AG04449 (cell line): ENCODE results near the gene DEFB127.
"Not testable (repeated sequence)": the region's sequence is repeated elsewhere in the genome, so short reads cannot be mapped to it uniquely, and the experiment has no call there.

Experiments used
- CTCF ChIA-PET: fragments of 350-600 bp; formaldehyde crosslinking; extraction: SDS; loops from one replicate; lab custom pipeline; 2021; ENCODE audit warnings: antibody characterized with exemption; lab: Yijun Ruan, JAX
- POLR2A ChIA-PET: fragments of 400-600, 350-600 bp; formaldehyde crosslinking; extraction: SDS; loops from one replicate; lab custom pipeline; 2020; ENCODE audit warnings: antibody characterized with exemption, inconsistent platforms; lab: Yijun Ruan, JAX
- DNase-seq: peaks from one replicate; pipeline ENCODE4 v3.0.0-alpha.2; 2010; ENCODE audit warnings: low read depth, low spot score
- H3K4me3 ChIP-seq: 2 replicates; pipeline ENCODE4 v1.5.1; 2011; ENCODE audit warnings: low read depth, mild to moderate bottlenecking, control low read depth, low read length
- CTCF ChIP-seq: IDR thresholded peaks from one replicate; pipeline ENCODE4 v1.5.1; 2011; ENCODE audit warnings: mild to moderate bottlenecking, moderate library complexity, low read length, control low read depth, inconsistent platforms; ENCODE audit not compliant: insufficient read depth; ENCODE audit errors: missing control alignments

Gene DEFB127

GRCh38 chr20:189611-190010 lies 32.4 kb downstream of the DEFB127 start, which contains the start of gene DEFB128:
DEFB128 (minus strand) TSS chr20:189711; CDS start chr20:189623, 88 bp downstream.
- no peak within 1 kb of the TSS for H3K4me3 ChIP-seq
- no peak for TF ChIP-seq CTCF
- POLR2A ChIA-PET, result no interaction called here
- DNase-seq, result no peak
- CTCF ChIA-PET, result no interaction called here

- CTCF ChIA-PET, result no interaction called here
- POLR2A ChIA-PET, result no interaction called here
- no peak for DNase-seq
- H3K4me3 ChIP-seq, result no peak overlapping the region
- TF ChIP-seq CTCF, result no peak
These were observed 41.0 kb downstream of the DEFB127 start for GRCh38 chr20:198225-198624.

- DNase-seq, result no peak
- ChIA-PET CTCF (no interaction called here), POLR2A (no interaction called here)
- H3K4me3 ChIP-seq, result no peak overlapping the region
- TF ChIP-seq CTCF, result no peak
These were observed 42.7 kb downstream of the DEFB127 start for GRCh38 chr20:199996-200395.

DNA sequence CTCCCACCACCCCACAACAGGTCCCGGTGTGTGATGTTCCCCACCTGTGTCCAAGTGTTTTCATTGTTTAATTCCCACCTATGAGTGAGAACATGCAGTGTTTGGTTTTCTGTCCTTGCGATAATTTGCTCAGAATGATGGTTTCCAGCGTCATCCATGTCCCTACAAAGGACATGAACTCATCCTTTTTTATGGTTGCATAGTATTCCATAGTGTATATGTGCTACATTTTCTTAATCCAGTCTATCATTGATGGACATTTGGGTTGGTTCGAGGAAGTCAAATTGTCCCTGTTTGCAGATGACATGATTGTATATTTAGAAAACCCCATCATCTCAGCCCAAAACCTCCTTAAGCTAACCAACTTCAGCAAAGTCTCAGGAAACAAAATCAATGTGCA lies 46.4 kb downstream of the DEFB127 start:
- DNase-seq, H3K4me3 ChIP-seq, POLR2A ChIA-PET, CTCF ChIA-PET: not testable (repeated sequence)
